ENCODE measurements around the gene NEURL3. TPM values are rescaled to one million over a fixed set of nuclear protein-coding genes. Genes with fewer than 3 reads are reported as not detected.

NEURL3 gene
- total and polyA plus RNA-seq, 2 donors (not counting 3 experiments of a cell fraction or from before 2014, with no cell fraction given), result not detected

- Histone ChIP-seq H3K4me3 (replicated peaks in 1 of 3; ENCODE audit: insufficient read depth in 1 of 3, low read depth in 1 of 3, low read length in 3 of 3) (no peak overlapping the region), H3K27ac (ENCODE audit: insufficient read depth, low read depth, low read length) (no peak overlapping the region), H3K9ac (replicated peaks; ENCODE audit: extremely low read depth, insufficient read depth, low read length) (no peak overlapping the region), H3K79me2 (ENCODE audit: control insufficient read depth, insufficient read depth, low read length) (no peaks in the 10 kb centered on the region), H4K20me1 (replicated peaks; ENCODE audit: control insufficient read depth, extremely low read depth, insufficient read depth, low read length) (no peaks in the 10 kb centered on the region), H3K9me3 (replicated peaks; ENCODE audit: control insufficient read depth, insufficient read depth, low read length) (no peaks in the 10 kb centered on the region), H3K4me1 (ENCODE audit: control insufficient read depth, extremely low read depth, insufficient read depth, low read length) (no peaks in the 10 kb centered on the region), H2AFZ (ENCODE audit: low read depth, low read length) (no peak overlapping the region), H3K9me1 (replicated peaks; ENCODE audit: control insufficient read depth, extremely low read depth, insufficient read depth, low read length) (no peaks in the 10 kb centered on the region), H3K36me3 (ENCODE audit: control insufficient read depth in 2 of 2, extremely low read depth in 1 of 2, insufficient read depth in 2 of 2, low read length in 2 of 2) (no peaks in the 10 kb centered on the region), H3K27me3 (ENCODE audit: control insufficient read depth in 2 of 2, insufficient read depth in 2 of 2, low read length in 2 of 2) (peaks cover 2 to 3% of the 10 kb centered on the region in 2 experiments), H3K4me2 (ENCODE audit: insufficient read depth, low read length) (no peak overlapping the region)
- FAIRE-seq, result no peak
- TF ChIP-seq JUN (IDR thresholded peaks at IDR 0.05; ENCODE audit: borderline replicate concordance, insufficient read depth, insufficient read length, low read depth), result no peak
- TF ChIP-seq MAX (IDR thresholded peaks at IDR 0.05; ENCODE audit: insufficient read depth, insufficient read length), result no peak
- no peak for TF ChIP-seq GATA2 (IDR thresholded peaks at IDR 0.05; ENCODE audit: insufficient read depth, insufficient read length, low read depth, low read length)
- no peak for TF ChIP-seq MYC (IDR thresholded peaks at IDR 0.05; ENCODE audit: low read depth, low read length)
- no peak for TF ChIP-seq FOS (IDR thresholded peaks at IDR 0.05; ENCODE audit: borderline replicate concordance, insufficient read depth, low read length)
- no peak for TF ChIP-seq CTCF (IDR thresholded peaks at IDR 0.05; ENCODE audit: extremely low read depth in 1 of 2, insufficient read depth in 1 of 2, low read depth in 1 of 2, low read length in 2 of 2)
- no peak for TF ChIP-seq EZH2 (IDR thresholded peaks at IDR 0.05; ENCODE audit: borderline replicate concordance, low read depth, low read length, severe bottlenecking)
- TF ChIP-seq POLR2A (IDR thresholded peaks at IDR 0.05; ENCODE audit: low read depth, low read length), result no peak
- TF ChIP-seq POLR2AphosphoS5 (IDR thresholded peaks at IDR 0.05; ENCODE audit: insufficient read depth, low read depth, low read length), result no peak
- intact Hi-C loops (cut with micrococcal nuclease) (loop anchor here (1.0 to 10.0 kb wide), 9 partner anchors 18 to 450 kb away; partner anchors contain the start of genes ASTL, SNRNP200 and STARD7), dilution Hi-C loops (cut with MboI; ENCODE audit: extremely low pct_ligation_motif_present, low sequenced_read_pairs) (no loop called here)
- no TSS peak for BruUV-seq (replicated peaks)
- ChIA-PET POLR2A (no interaction called here), CTCF (interaction anchor here (0.6 to 11.6 kb wide), 34 partner anchors 8 to 517 kb away, joined by 3 to 451 read pairs (median 4); partner anchors contain the start of genes ASTL, ITPRIPL1 and SNRNP200)
- DNase-seq (ENCODE audit: low read depth, low spot score), result no peak
These were observed 4.7 kb upstream of the NEURL3 start for GRCh38 chr2:96509847-96510230.

Data from endothelial cell of umbilical vein (primary cell).